H1 (cell line): ENCODE results near the gene ZDHHC8. TPM values are rescaled to one million over a fixed set of nuclear protein-coding genes. Genes with fewer than 3 reads are reported as not detected.
A peak's percentile ranks its signal among the peaks of the same experiment; 100 is the strongest.

Experiments
- CTCF ChIA-PET: fragments of 300-600 bp; sonication (Branson Sonifier 250); formaldehyde crosslinking; loops from one replicate; lab custom pipeline; 2021; ENCODE audit not compliant: partially characterized antibody; lab: Charles Lee
- POLR2A ChIA-PET: fragments of 300-600 bp; sonication (Branson Sonifier 250); formaldehyde crosslinking; loops from one replicate; lab custom pipeline; 2021; ENCODE audit warnings: inconsistent platforms; ENCODE audit not compliant: partially characterized antibody; lab: Charles Lee
- DNase-seq, 2 experiments: peaks; one replicate each; pipeline versions ENCODE4 v3.0.0 to v3.0.0-alpha.2; 2010 to 2022; ENCODE audit warnings: low spot score in 2 of 2, low read depth in 1 of 2, mixed read lengths in 1 of 2
- FAIRE-seq: peaks from 2 replicates; lab custom pipeline; 2011; peaks lifted over from hg19 to GRCh38; lab: Jason Lieb, UNC
- H2AFZ ChIP-seq: 2 replicates; pipeline ENCODE4 v1.8.1; 2012; ENCODE audit warnings: low read length, inconsistent platforms
- H2AK5ac ChIP-seq: 2 replicates; pipeline ENCODE4 v1.6.1; 2013; ENCODE audit warnings: low read depth, low read length
- H2BK120ac ChIP-seq: replicated peaks from 2 replicates; pipeline ENCODE3; 2013; ENCODE audit warnings: low read depth, low read length, inconsistent platforms
- H2BK12ac ChIP-seq: 2 replicates; pipeline ENCODE4 v1.6.1; 2013; ENCODE audit warnings: low read depth, low read length
- H2BK15ac ChIP-seq: 2 replicates; pipeline ENCODE4 v1.6.1; 2013; ENCODE audit warnings: low read length
- H2BK20ac ChIP-seq: 2 replicates; pipeline ENCODE4 v1.6.1; 2013; ENCODE audit warnings: low read length
- H2BK5ac ChIP-seq: 2 replicates; pipeline ENCODE4 v1.6.1; 2013; ENCODE audit warnings: low read depth, low read length
- H3K14ac ChIP-seq: 2 replicates; pipeline ENCODE4 v1.6.1; 2013; ENCODE audit warnings: inconsistent platforms; ENCODE audit not compliant: insufficient read length
- H3K18ac ChIP-seq: 2 replicates; pipeline ENCODE4 v1.6.1; 2013; ENCODE audit warnings: low read length; ENCODE audit errors: extremely low read depth
- H3K23ac ChIP-seq: 2 replicates; pipeline ENCODE4 v1.6.1; 2013; ENCODE audit warnings: inconsistent platforms; ENCODE audit not compliant: insufficient read length
- H3K23me2 ChIP-seq: 2 replicates; pipeline ENCODE4 v1.6.1; 2013; ENCODE audit warnings: low read depth, low read length
- H3K27ac ChIP-seq: 2 replicates; pipeline ENCODE4 v1.6.1; 2011; ENCODE audit warnings: low read depth, low read length, inconsistent platforms
- H3K27me3 ChIP-seq, 4 experiments: replicated peaks in 1 of 4; 1 replicate in 1 of 4; 2 replicates in 3 of 4; pipeline versions ENCODE4 v1.6.1 to v1.8.1; 2011 to 2013; ENCODE audit warnings: low read length in 3 of 4, mild to moderate bottlenecking in 3 of 4, inconsistent platforms in 2 of 4, mixed read lengths in 2 of 4, moderate library complexity in 1 of 4; ENCODE audit not compliant: control insufficient read depth in 3 of 4, insufficient read depth in 3 of 4; ENCODE audit errors: extremely low read depth in 1 of 4
- H3K36me3 ChIP-seq, 4 experiments: 2 replicates each; pipeline versions ENCODE4 v1.6.1 to v1.8.1; 2011 to 2013; ENCODE audit warnings: mild to moderate bottlenecking in 4 of 4, low read length in 3 of 4, moderate library complexity in 2 of 4, control low read depth in 1 of 4, inconsistent platforms in 1 of 4; ENCODE audit not compliant: insufficient read depth in 4 of 4, control insufficient read depth in 2 of 4
- H3K4ac ChIP-seq: replicated peaks from 2 replicates; pipeline ENCODE3; 2013; ENCODE audit warnings: low read length, low read depth, mixed read lengths, inconsistent platforms; ENCODE audit not compliant: insufficient read length
- H3K4me1 ChIP-seq, 4 experiments: replicated peaks in 1 of 4; 1 replicate in 1 of 4; 2 replicates in 3 of 4; pipeline versions ENCODE4 v1.6.1 to v1.8.1; 2011 to 2013; ENCODE audit warnings: low read length in 3 of 4, inconsistent platforms in 2 of 4, mixed read lengths in 1 of 4; ENCODE audit not compliant: insufficient read depth in 4 of 4, control insufficient read depth in 3 of 4
- H3K4me2 ChIP-seq, 2 experiments: 2 replicates each; pipeline versions ENCODE4 v1.6.1 to v1.8.1; 2011 to 2013; ENCODE audit warnings: low read depth in 2 of 2, low read length in 2 of 2, control low read depth in 1 of 2, inconsistent platforms in 1 of 2, mild to moderate bottlenecking in 1 of 2; ENCODE audit not compliant: insufficient read depth in 1 of 2
- H3K4me3 ChIP-seq, 4 experiments: fragments of 200-600, 300-600 bp in 1 of 4; sonication (generic), shearing (Covaris generic), sonication (Bioruptor Twin) in 1 of 4; 2 replicates each; pipeline versions ENCODE4 v1.5.1 to v1.8.1; 2011 to 2016; ENCODE audit warnings: low read length in 4 of 4, low read depth in 3 of 4, control low read depth in 2 of 4, inconsistent platforms in 2 of 4, mild to moderate bottlenecking in 2 of 4, mixed read lengths in 1 of 4, moderate library complexity in 1 of 4; ENCODE audit not compliant: insufficient read depth in 2 of 4; ENCODE audit errors: extremely low read depth in 1 of 4
- H3K56ac ChIP-seq: replicated peaks from 2 replicates; pipeline ENCODE3; 2013; ENCODE audit warnings: low read depth, mild to moderate bottlenecking, mixed read lengths, low read length, inconsistent platforms; ENCODE audit not compliant: insufficient read length
- H3K79me1 ChIP-seq: 2 replicates; pipeline ENCODE4 v1.6.1; 2013; ENCODE audit warnings: low read depth, low read length, control low read depth
- H3K79me2 ChIP-seq, 2 experiments: 2 replicates each; pipeline versions ENCODE4 v1.6.1 to v1.8.1; 2012 to 2013; ENCODE audit warnings: low read length in 2 of 2, mild to moderate bottlenecking in 2 of 2, inconsistent platforms in 1 of 2; ENCODE audit not compliant: insufficient read depth in 2 of 2, control insufficient read depth in 1 of 2
- H3K9ac ChIP-seq, 4 experiments: replicated peaks in 1 of 4; 1 replicate in 1 of 4; 2 replicates in 3 of 4; pipeline versions ENCODE4 v1.6.1 to v1.8.1; 2011 to 2013; ENCODE audit warnings: low read depth in 3 of 4, low read length in 3 of 4, control low read depth in 2 of 4, mild to moderate bottlenecking in 2 of 4, moderate library complexity in 2 of 4, inconsistent platforms in 1 of 4; ENCODE audit errors: extremely low read depth in 1 of 4
- H3K9me3 ChIP-seq, 2 experiments: 2 replicates each; pipeline versions ENCODE4 v1.6.1 to v1.8.1; 2012 to 2013; ENCODE audit warnings: mild to moderate bottlenecking in 2 of 2, moderate library complexity in 2 of 2, control low read depth in 1 of 2, inconsistent platforms in 1 of 2, low read depth in 1 of 2, low read length in 1 of 2, mixed read lengths in 1 of 2; ENCODE audit not compliant: insufficient read depth in 2 of 2
- H4K20me1 ChIP-seq, 2 experiments: replicated peaks in 1 of 2; 2 replicates each; pipeline versions ENCODE3 to v1.8.1; 2011 to 2013; ENCODE audit warnings: inconsistent platforms in 2 of 2, low read length in 2 of 2, mild to moderate bottlenecking in 1 of 2; ENCODE audit not compliant: insufficient read depth in 2 of 2, control insufficient read depth in 1 of 2
- H4K5ac ChIP-seq: 2 replicates; pipeline ENCODE4 v1.6.1; 2013; ENCODE audit warnings: low read length, low read depth, mixed read lengths, inconsistent platforms; ENCODE audit not compliant: insufficient read length
- H4K8ac ChIP-seq: 2 replicates; pipeline ENCODE4 v1.8.0; 2013; ENCODE audit warnings: mild to moderate bottlenecking, moderate library complexity, low read length, inconsistent platforms; ENCODE audit not compliant: insufficient read depth; ENCODE audit errors: extremely low read depth
- H4K91ac ChIP-seq: replicated peaks from 2 replicates; pipeline ENCODE3; 2013; ENCODE audit warnings: low read length, mixed read lengths, inconsistent platforms; ENCODE audit not compliant: insufficient read length
- ASH2L ChIP-seq: fragments of 200-600, 300-600 bp; sonication (generic); IDR thresholded peaks from one replicate; pipeline ENCODE4 v1.7.1; 2017; ENCODE audit warnings: low read length
- ATF2 ChIP-seq: IDR thresholded peaks from 2 replicates; pipeline ENCODE4 v1.6.1; 2012; ENCODE audit warnings: low read length, inconsistent platforms
- ATF3 ChIP-seq: IDR thresholded peaks from 2 replicates; pipeline ENCODE4 v1.6.1; 2011; ENCODE audit warnings: low read depth, mild to moderate bottlenecking, low read length; ENCODE audit not compliant: insufficient read depth
- CEBPB ChIP-seq: IDR thresholded peaks from 2 replicates; pipeline ENCODE4 v1.6.1; 2012; ENCODE audit warnings: low read depth, low read length
- KDM1A ChIP-seq: fragments of 200-600, 300-600 bp; sonication (generic); IDR thresholded peaks from 2 replicates; pipeline ENCODE4 v1.7.1; 2016; ENCODE audit warnings: mild to moderate bottlenecking, low read length, borderline replicate concordance
- MAFK ChIP-seq: IDR thresholded peaks from 2 replicates; pipeline ENCODE4 v1.6.1; 2012; ENCODE audit warnings: low read depth, mild to moderate bottlenecking, improper control_type of control experiment, low read length
- MAX ChIP-seq: IDR thresholded peaks from 2 replicates; pipeline ENCODE4 v1.6.1; 2012; ENCODE audit warnings: inconsistent platforms
- SAP30 ChIP-seq: fragments of 300-600 bp; sonication (generic); IDR thresholded peaks from 2 replicates; pipeline ENCODE4 v1.7.1; 2012; ENCODE audit warnings: low read length, moderate library complexity, mild to moderate bottlenecking, inconsistent platforms; ENCODE audit not compliant: insufficient read depth, insufficient replicate concordance
- TAF1 ChIP-seq: IDR thresholded peaks from 2 replicates; pipeline ENCODE4 v1.6.1; 2011; ENCODE audit warnings: mild to moderate bottlenecking, low read depth, low read length
- WGBS, 2 experiments: shearing (Covaris generic) in 1 of 2; methylation state at CpG; one replicate each; pipeline versions ENCODE4 v1.1.6 to v1.1.7; 2013 to 2015; ENCODE audit warnings: low lambda C conversion rate in 2 of 2, mixed read lengths in 2 of 2, inconsistent platforms in 1 of 2, low coverage in 1 of 2, missing lambda C conversion rate in 1 of 2; ENCODE audit not compliant: insufficient replicate concordance in 2 of 2, insufficient coverage in 1 of 2, insufficient read length in 1 of 2; ENCODE audit errors: extremely low coverage in 1 of 2, missing lambda C conversion rate in 1 of 2; 5-methylcytosine and 5-hydroxymethylcytosine counted together
- polyA plus RNA-seq, 7 experiments: library from polyadenylated mRNA; depleted of rRNA in 3 of 7; stranded (reverse) in 5 of 7; unstranded in 2 of 7; fragments of >200 nt in 5 of 7; fragments of 200-250 nt in 2 of 7; gene quantifications; 1 replicate in 5 of 7; 2 replicates in 1 of 7; 4 replicates in 1 of 7; pipeline versions ENCODE4 v1.2.1 to v1.2.3, GENCODE V29; 2011 to 2013; ENCODE audit warnings: missing spikeins in 2 of 7, mixed read lengths in 2 of 7
- total RNA-seq: library from RNA; stranded (reverse); fragmentation: NEBNext Ultra II Directional; extraction: Animal tissue kit (Norgen Biotek cat#: 25700); gene quantifications from 2 replicates; pipeline ENCODE4 v1.2.1, GENCODE V29; 2021

Gene ZDHHC8
- total and polyA plus RNA-seq, 2 of the 8 experiments (the other 6 are each of a cell fraction or from before 2014, with no cell fraction given), result 18.6 to 65.6 TPM

GRCh38 chr22:20150381-20151275 lies 19.0 kb downstream of the ZDHHC8 start, which contains the start of gene CCDC188:
Gene CCDC188, minus strand, starts transcription at chr22:20151055. Its CDS starts 69 bp downstream, at chr22:20150986.
- H3K36me3 ChIP-seq, result no peaks in the 10 kb centered on the region
- no peak within 1 kb of the TSS for H2BK12ac ChIP-seq
- H3K4ac ChIP-seq, result no peak within 1 kb of the TSS
- H3K14ac ChIP-seq, result no peak within 1 kb of the TSS
- H4K5ac ChIP-seq, result no peak within 1 kb of the TSS
- no peak within 1 kb of the TSS for H3K56ac ChIP-seq
- CTCF ChIA-PET, result interaction anchor here (0.5 to 7.7 kb wide), 6 partner anchors 36 to 140 kb away, joined by 3 to 93 read pairs (median 3); no protein-coding TSS in a partner anchor
- no peaks in the 10 kb centered on the region for H3K23me2 ChIP-seq
- no peak for FAIRE-seq
- no peak within 1 kb of the TSS for H3K18ac ChIP-seq
- no peaks in the 10 kb centered on the region for H3K27me3 ChIP-seq
- H4K20me1 ChIP-seq, result no peaks in the 10 kb centered on the region
- no peak within 1 kb of the TSS for H3K4me2 ChIP-seq
- DNase-seq, result no peak
- H3K27ac ChIP-seq, result no peak within 1 kb of the TSS
- H3K23ac ChIP-seq, result no peak within 1 kb of the TSS
- 92% methylated on average over 6 of the region's 14 CpGs; no CpG with 5 or more reads in 1 of the 2 experiments for WGBS, 2 experiments
- no peak within 1 kb of the TSS for H2BK20ac ChIP-seq
- H2BK5ac ChIP-seq, result no peak within 1 kb of the TSS
- H3K9ac ChIP-seq, result no peak within 1 kb of the TSS
- no peaks in the 10 kb centered on the region for H3K9me3 ChIP-seq
- no peaks in the 10 kb centered on the region for H3K79me1 ChIP-seq
- no peak within 1 kb of the TSS for H2AFZ ChIP-seq
- no peak within 1 kb of the TSS for H2AK5ac ChIP-seq
- H3K4me1 ChIP-seq, result no peaks in the 10 kb centered on the region
- H2BK120ac ChIP-seq, result no peak within 1 kb of the TSS
- peak within 1 kb of the TSS; percentile 25; the same call in 1 of the 2 replicates for H4K8ac ChIP-seq
- H3K79me2 ChIP-seq, result no peaks in the 10 kb centered on the region
- no peak within 1 kb of the TSS for H3K4me3 ChIP-seq
- POLR2A ChIA-PET, result interaction anchor here (1.2 to 2.1 kb wide), 3 partner anchors 21 to 108 kb away, joined by 3 to 10 read pairs (median 8); partner anchors contain the start of gene TRMT2A
- no peak within 1 kb of the TSS for H2BK15ac ChIP-seq
- H4K91ac ChIP-seq, result no peak within 1 kb of the TSS
- TF ChIP-seq MAFK, result no peak
- no peak for TF ChIP-seq ASH2L
- TF ChIP-seq ATF3, result no peak
- TF ChIP-seq CEBPB, result no peak
- no peak for TF ChIP-seq ATF2
- TF ChIP-seq SAP30, result no peak
- no peak for TF ChIP-seq KDM1A
- TF ChIP-seq MAX, result no peak
- TF ChIP-seq TAF1, result no peak
